ENCODE results near the gene TLE5.
"Not testable (repeated sequence)": the region's sequence is repeated elsewhere in the genome, so short reads cannot be mapped to it uniquely, and the experiment has no call there.

Gene TLE5

DNA sequence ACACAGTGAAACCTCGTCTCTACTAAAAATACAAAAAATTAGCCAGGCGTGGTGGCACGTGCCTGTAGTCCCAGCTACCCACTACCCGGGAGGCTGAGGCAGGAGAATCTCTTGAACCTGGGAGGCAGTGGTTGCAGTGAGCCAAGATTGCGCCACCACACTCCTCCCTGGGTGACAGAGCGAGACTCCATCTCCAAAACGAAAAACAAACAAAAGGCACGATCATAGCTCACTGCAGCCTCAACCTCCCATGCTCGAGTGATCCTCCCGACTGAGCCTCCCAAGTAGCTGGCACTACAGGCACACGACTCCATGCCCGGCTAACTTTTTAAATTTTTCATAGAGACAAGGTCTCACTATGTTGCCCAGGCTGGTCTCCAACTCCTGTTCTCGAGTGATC, 50.2 kb downstream of the TLE5 start:
- H3K9ac ChIP-seq (ENCODE audit: low read length); H3K4me3 ChIP-seq (ENCODE audit: low read length); H3K36me3 ChIP-seq (ENCODE audit: control insufficient read depth, low read depth, low read length); H3K27ac ChIP-seq (ENCODE audit: low read length); H3K9me3 ChIP-seq (ENCODE audit: control insufficient read depth, low read depth, low read length); H3K4me1 ChIP-seq (ENCODE audit: control insufficient read depth, low read depth, low read length); H3K27me3 ChIP-seq (ENCODE audit: control insufficient read depth, insufficient read depth, low read length): not testable (repeated sequence)

GRCh38 chr19:3010871-3011270, 51.4 kb downstream of the TLE5 start:
- no peaks in the 10 kb centered on the region for H3K27me3 ChIP-seq (ENCODE audit: control insufficient read depth, insufficient read depth, low read length)
- H3K9ac ChIP-seq (ENCODE audit: low read length): no peak overlapping the region
- no peaks in the 10 kb centered on the region for H3K9me3 ChIP-seq (ENCODE audit: control insufficient read depth, low read depth, low read length)
- no peaks in the 10 kb centered on the region for H3K36me3 ChIP-seq (ENCODE audit: control insufficient read depth, low read depth, low read length)
- H3K4me1 ChIP-seq (ENCODE audit: control insufficient read depth, low read depth, low read length): peaks cover 7% of the 10 kb centered on the region
- no peak overlapping the region for H3K4me3 ChIP-seq (ENCODE audit: low read length)
- H3K27ac ChIP-seq (ENCODE audit: low read length): no peak overlapping the region

DNA sequence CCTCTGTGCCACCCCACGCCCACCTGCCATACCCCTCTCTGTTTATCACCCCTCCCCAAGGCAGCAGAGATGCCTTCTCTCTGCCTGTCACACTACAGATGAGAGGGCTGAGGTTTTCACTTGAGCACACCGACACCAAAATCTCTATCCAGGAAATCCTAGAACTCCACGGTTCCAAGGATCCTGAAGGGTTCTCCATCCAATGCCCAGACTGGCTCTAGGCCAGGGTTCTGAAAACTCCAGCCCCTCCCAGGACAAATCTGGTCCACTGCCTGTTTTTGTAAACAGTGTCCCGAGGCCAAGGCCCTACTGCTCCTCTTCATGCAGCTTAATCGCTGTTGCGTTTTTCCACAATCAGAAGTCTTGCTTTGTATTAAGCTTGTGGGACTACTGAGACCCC, 53.3 kb downstream of the TLE5 start:
- H3K27ac ChIP-seq (ENCODE audit: low read length): no peak overlapping the region
- H3K27me3 ChIP-seq (ENCODE audit: control insufficient read depth, insufficient read depth, low read length): no peaks in the 10 kb centered on the region
- H3K9me3 ChIP-seq (ENCODE audit: control insufficient read depth, low read depth, low read length): no peaks in the 10 kb centered on the region
- no peaks in the 10 kb centered on the region for H3K36me3 ChIP-seq (ENCODE audit: control insufficient read depth, low read depth, low read length)
- H3K4me3 ChIP-seq (ENCODE audit: low read length): no peak overlapping the region
- no peak overlapping the region for H3K9ac ChIP-seq (ENCODE audit: low read length)
- H3K4me1 ChIP-seq (ENCODE audit: control insufficient read depth, low read depth, low read length): peaks cover 7% of the 10 kb centered on the region

- no peaks in the 10 kb centered on the region for H3K9me3 ChIP-seq (ENCODE audit: control insufficient read depth, low read depth, low read length)
- H3K27me3 ChIP-seq (ENCODE audit: control insufficient read depth, insufficient read depth, low read length): no peaks in the 10 kb centered on the region
- H3K4me3 ChIP-seq (ENCODE audit: low read length): no peak overlapping the region
- no peak overlapping the region for H3K9ac ChIP-seq (ENCODE audit: low read length)
- H3K36me3 ChIP-seq (ENCODE audit: control insufficient read depth, low read depth, low read length): no peaks in the 10 kb centered on the region
- H3K4me1 ChIP-seq (ENCODE audit: control insufficient read depth, low read depth, low read length): peaks cover 7% of the 10 kb centered on the region
- H3K27ac ChIP-seq (ENCODE audit: low read length): no peak overlapping the region
These were observed 54.3 kb downstream of the TLE5 start for GRCh38 chr19:3007975-3008374.

GRCh38 chr19:3006075-3006767, 56.1 kb downstream of the TLE5 start:
- Histone ChIP-seq H3K27ac (ENCODE audit: low read length) (no peak overlapping the region), H3K4me1 (ENCODE audit: control insufficient read depth, low read depth, low read length) (no peaks in the 10 kb centered on the region), H3K36me3 (ENCODE audit: control insufficient read depth, low read depth, low read length) (no peaks in the 10 kb centered on the region), H3K9me3 (ENCODE audit: control insufficient read depth, low read depth, low read length) (no peaks in the 10 kb centered on the region), H3K9ac (ENCODE audit: low read length) (no peak overlapping the region), H3K4me3 (ENCODE audit: low read length) (no peak overlapping the region), H3K27me3 (ENCODE audit: control insufficient read depth, insufficient read depth, low read length) (no peaks in the 10 kb centered on the region)

GRCh38 chr19:3005345-3005744, 57.0 kb downstream of the TLE5 start:
- no peak overlapping the region for H3K4me3 ChIP-seq (ENCODE audit: low read length)
- no peaks in the 10 kb centered on the region for H3K4me1 ChIP-seq (ENCODE audit: control insufficient read depth, low read depth, low read length)
- no peaks in the 10 kb centered on the region for H3K36me3 ChIP-seq (ENCODE audit: control insufficient read depth, low read depth, low read length)
- no peaks in the 10 kb centered on the region for H3K27me3 ChIP-seq (ENCODE audit: control insufficient read depth, insufficient read depth, low read length)
- H3K27ac ChIP-seq (ENCODE audit: low read length): no peak overlapping the region
- no peak overlapping the region for H3K9ac ChIP-seq (ENCODE audit: low read length)
- no peaks in the 10 kb centered on the region for H3K9me3 ChIP-seq (ENCODE audit: control insufficient read depth, low read depth, low read length)

GRCh38 chr19:3004522-3004921, 57.8 kb downstream of the TLE5 start:
- no peak overlapping the region for H3K9ac ChIP-seq (ENCODE audit: low read length)
- no peaks in the 10 kb centered on the region for H3K4me1 ChIP-seq (ENCODE audit: control insufficient read depth, low read depth, low read length)
- no peaks in the 10 kb centered on the region for H3K36me3 ChIP-seq (ENCODE audit: control insufficient read depth, low read depth, low read length)
- no peak overlapping the region for H3K4me3 ChIP-seq (ENCODE audit: low read length)
- H3K27ac ChIP-seq (ENCODE audit: low read length): no peak overlapping the region
- no peaks in the 10 kb centered on the region for H3K9me3 ChIP-seq (ENCODE audit: control insufficient read depth, low read depth, low read length)
- H3K27me3 ChIP-seq (ENCODE audit: control insufficient read depth, insufficient read depth, low read length): no peaks in the 10 kb centered on the region

DNA sequence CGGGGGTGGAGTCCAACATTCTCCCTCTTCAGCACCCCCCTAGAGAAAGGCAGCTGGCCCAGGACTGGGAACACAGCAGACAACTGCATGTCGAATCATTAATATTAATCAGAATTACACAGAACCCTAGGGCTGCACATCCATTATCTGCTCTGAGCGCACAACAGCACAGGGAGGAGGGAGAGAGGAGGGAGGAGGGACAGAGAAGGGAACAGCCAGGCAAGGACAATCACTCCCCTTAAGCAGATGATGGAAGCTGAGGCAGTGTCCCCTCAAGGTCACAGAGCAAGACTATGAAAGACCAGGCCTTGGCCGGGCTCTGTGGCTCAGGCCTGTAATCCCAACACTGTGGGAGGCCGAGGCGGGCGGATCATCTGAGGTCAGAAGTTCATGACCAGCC, 59.2 kb downstream of the TLE5 start:
- H3K27ac ChIP-seq (ENCODE audit: low read length): no peak overlapping the region
- no peaks in the 10 kb centered on the region for H3K36me3 ChIP-seq (ENCODE audit: control insufficient read depth, low read depth, low read length)
- no peaks in the 10 kb centered on the region for H3K4me1 ChIP-seq (ENCODE audit: control insufficient read depth, low read depth, low read length)
- H3K9me3 ChIP-seq (ENCODE audit: control insufficient read depth, low read depth, low read length): no peaks in the 10 kb centered on the region
- H3K4me3 ChIP-seq (ENCODE audit: low read length): no peak overlapping the region
- H3K9ac ChIP-seq (ENCODE audit: low read length): no peak overlapping the region
- H3K27me3 ChIP-seq (ENCODE audit: control insufficient read depth, insufficient read depth, low read length): no peaks in the 10 kb centered on the region
